Keratinocyte (primary cell): Measurements from ENCODE around the gene FAM241A.

Experiments
- EZH2 ChIP-seq: IDR thresholded peaks from one replicate; pipeline ENCODE4 v1.6.1; 2012; ENCODE audit warnings: inconsistent platforms, mild to moderate bottlenecking, low read length, moderate library complexity
- TF ChIP-seq, protein P1 (sequence below), 3 experiments: IDR thresholded peaks in 1 of 3; conservative IDR thresholded peaks in 1 of 3; optimal IDR thresholded peaks in 1 of 3; 2 replicates in 2 of 3; 3 replicates in 1 of 3; pipeline versions ENCODE3 to v1.5.1; 2011; ENCODE audit warnings: low read length in 3 of 3, mild to moderate bottlenecking in 3 of 3, moderate library complexity in 2 of 3, control low read depth in 1 of 3, inconsistent platforms in 1 of 3; ENCODE audit not compliant: insufficient read depth in 2 of 3; ENCODE audit errors: extremely low read depth in 1 of 3

DNA sequence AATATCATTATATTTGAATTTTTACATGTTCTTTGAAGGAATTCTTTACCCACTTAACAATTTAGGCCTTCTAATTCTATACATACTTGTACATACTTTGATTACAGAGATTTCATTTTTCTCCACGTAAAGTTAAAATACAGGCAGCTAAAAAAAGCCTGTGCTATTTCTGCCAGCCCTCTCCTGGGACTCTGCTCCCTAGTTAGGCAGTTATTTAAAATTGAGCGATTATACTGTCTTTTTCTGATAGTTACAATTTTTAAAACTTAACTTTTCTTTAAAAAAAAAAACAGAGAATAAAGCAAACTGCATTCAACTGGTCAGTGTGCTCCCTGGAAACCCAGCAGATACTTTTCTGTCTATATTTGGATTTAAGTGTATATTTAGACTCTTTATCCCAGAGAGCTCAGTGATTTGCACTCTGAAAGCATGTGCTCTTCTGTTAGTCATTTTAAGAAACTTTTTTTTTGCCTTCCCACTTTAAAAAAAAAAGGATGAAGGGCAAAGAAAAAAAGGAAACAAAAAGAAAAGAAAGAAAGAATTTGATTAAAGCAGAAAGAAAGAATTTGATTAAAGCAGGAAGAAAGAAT is 18.1 kb upstream of the FAM241A start:
- TF ChIP-seq EZH2 = no peak
- TF ChIP-seq, protein P1, sequence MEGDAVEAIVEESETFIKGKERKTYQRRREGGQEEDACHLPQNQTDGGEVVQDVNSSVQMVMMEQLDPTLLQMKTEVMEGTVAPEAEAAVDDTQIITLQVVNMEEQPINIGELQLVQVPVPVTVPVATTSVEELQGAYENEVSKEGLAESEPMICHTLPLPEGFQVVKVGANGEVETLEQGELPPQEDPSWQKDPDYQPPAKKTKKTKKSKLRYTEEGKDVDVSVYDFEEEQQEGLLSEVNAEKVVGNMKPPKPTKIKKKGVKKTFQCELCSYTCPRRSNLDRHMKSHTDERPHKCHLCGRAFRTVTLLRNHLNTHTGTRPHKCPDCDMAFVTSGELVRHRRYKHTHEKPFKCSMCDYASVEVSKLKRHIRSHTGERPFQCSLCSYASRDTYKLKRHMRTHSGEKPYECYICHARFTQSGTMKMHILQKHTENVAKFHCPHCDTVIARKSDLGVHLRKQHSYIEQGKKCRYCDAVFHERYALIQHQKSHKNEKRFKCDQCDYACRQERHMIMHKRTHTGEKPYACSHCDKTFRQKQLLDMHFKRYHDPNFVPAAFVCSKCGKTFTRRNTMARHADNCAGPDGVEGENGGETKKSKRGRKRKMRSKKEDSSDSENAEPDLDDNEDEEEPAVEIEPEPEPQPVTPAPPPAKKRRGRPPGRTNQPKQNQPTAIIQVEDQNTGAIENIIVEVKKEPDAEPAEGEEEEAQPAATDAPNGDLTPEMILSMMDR (optimal IDR thresholded peaks at IDR 0.05 in 1 of 3, IDR thresholded peaks at IDR 0.05 in 1 of 3, conservative IDR thresholded peaks at IDR 0.05 in 1 of 3; ENCODE audit: extremely low read depth in 1 of 3, insufficient read depth in 2 of 3, low read length in 3 of 3) = no peak
